GM20000 (cell line): Measurements from ENCODE around the gene GTF3C5.
"Not testable (repeated sequence)": the region's sequence is repeated elsewhere in the genome, so short reads cannot be mapped to it uniquely, and the experiment has no call there.

ENCODE experiments used
- DNase-seq: peaks from one replicate; pipeline ENCODE4 v3.0.0; 2012; ENCODE audit warnings: low spot score
- TF ChIP-seq, protein P1 (sequence below): IDR thresholded peaks from 2 replicates; pipeline ENCODE4 v1.5.1; 2012; ENCODE audit warnings: mild to moderate bottlenecking, control low read depth; ENCODE audit errors: extremely low read depth, missing control alignments

The GTF3C5 gene

DNA sequence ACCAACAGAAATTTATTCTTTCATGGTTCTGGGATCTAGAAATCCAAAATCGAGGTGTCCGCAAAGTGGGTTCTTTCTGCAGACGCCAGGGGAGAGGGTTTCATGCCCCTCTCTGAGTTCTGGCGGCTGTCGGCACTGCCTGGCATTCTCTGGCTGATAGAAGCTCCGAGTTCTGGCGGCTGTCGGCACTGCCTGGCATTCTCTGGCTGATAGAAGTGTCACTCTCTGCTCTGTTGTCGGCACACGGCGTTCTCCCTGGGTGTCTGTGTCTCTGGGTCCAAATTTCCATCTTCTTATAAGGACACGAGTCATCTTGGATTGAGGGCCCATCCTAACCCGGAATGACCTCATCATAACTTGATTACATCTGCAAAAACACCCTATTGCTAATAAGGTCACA is 44.7 kb upstream of the GTF3C5 start:
- TF ChIP-seq, protein P1, sequence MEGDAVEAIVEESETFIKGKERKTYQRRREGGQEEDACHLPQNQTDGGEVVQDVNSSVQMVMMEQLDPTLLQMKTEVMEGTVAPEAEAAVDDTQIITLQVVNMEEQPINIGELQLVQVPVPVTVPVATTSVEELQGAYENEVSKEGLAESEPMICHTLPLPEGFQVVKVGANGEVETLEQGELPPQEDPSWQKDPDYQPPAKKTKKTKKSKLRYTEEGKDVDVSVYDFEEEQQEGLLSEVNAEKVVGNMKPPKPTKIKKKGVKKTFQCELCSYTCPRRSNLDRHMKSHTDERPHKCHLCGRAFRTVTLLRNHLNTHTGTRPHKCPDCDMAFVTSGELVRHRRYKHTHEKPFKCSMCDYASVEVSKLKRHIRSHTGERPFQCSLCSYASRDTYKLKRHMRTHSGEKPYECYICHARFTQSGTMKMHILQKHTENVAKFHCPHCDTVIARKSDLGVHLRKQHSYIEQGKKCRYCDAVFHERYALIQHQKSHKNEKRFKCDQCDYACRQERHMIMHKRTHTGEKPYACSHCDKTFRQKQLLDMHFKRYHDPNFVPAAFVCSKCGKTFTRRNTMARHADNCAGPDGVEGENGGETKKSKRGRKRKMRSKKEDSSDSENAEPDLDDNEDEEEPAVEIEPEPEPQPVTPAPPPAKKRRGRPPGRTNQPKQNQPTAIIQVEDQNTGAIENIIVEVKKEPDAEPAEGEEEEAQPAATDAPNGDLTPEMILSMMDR, result no peak
- DNase-seq, result no peak

DNA sequence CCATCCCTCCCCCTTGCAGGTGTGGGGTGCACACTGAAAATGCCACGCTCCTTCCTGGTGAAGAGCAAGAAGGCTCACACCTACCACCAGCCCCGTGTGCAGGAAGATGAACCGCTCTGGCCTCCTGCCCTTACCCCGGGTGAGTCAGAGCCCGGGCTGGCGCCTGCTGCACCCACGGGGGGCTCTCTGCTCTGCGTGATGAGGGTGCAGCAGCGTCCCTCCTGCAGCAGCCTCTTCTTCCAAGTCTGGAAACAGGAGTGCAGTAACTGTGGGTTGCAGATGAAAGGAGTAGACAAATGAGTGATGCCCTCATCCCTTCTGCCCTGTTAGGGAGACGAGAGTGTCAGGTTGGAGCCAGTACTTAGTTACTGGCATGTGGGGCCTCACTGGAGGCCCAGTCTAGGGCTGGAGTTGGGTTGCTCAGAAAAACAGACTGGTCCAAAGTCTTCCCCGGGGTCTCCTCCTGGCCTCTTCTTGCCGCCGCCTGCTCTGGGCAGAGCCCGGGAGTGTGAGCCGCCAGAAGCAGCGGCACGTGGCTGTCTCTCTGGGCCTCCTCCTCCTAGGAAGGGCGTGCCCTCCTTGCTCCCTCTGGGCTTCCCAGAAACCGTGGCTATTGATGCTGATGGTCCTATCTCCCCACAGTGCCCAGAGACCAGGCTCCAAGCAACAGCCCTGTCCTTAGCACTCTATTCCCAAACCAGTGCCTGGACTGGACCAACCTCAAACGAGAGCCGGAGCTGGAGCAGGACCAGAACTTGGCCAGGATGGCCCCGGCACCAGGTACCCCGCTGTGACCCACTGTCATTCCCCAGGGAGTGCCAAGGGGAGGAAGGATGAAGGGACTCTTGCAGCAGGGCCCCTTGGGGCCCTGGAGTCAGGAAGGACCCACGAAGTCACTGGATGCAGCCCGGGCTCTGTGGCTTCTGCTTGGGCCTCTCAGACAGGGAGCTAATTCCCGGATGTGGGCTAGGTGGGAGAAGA is 43.9 kb upstream of the GTF3C5 start:
- TF ChIP-seq, protein P1, result no peak
- no peak for DNase-seq

DNA sequence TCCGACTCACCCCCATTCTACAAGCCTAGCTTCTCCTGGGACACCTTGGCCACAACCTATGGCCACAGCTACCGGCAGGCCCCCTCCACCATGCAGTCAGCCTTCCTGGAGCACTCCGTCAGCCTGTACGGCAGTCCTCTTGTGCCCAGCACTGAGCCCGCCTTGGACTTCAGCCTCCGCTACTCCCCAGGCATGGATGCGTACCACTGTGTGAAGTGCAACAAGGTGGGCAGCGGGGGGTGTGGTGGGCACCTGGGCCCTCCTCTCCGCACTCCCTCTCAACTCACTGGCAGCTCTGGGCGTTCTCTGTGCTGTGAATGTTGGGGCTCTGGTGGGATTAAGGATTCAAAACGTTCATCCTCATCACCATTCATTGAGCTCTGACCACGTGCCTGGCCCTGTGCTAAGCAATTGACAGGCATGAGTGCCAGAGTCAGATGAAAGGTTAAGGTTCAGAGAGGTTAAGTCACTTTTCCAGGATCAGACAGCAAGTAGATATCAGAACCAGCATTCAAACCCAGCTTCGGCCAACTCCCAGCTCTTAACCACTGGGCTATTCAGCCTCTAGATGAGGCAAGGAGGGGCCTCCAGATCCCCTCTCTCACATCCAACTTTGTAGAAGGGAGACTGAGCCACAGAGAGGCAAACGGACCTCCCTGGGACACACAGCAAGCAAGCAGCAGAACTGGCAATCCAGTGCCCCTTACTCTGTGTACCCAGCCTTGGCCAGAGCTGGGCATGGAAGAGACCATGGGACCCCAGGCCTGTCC is 42.4 kb upstream of the GTF3C5 start:
- DNase-seq, result no peak
- TF ChIP-seq, protein P1, result no peak

DNA sequence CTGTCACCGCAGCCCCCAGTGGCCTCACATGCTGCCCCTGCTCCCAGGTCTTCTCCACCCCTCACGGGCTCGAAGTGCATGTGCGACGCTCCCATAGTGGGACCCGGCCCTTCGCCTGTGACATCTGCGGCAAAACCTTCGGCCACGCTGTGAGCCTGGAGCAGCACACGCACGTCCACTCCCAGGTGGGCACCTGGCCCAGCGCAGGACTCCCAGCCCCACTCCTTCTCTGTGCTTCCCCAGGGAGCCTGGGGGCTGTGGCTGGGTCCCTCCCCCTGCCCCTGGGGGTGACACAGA is 41.8 kb upstream of the GTF3C5 start:
- TF ChIP-seq, protein P1, result no peak
- DNase-seq, result no peak

DNA sequence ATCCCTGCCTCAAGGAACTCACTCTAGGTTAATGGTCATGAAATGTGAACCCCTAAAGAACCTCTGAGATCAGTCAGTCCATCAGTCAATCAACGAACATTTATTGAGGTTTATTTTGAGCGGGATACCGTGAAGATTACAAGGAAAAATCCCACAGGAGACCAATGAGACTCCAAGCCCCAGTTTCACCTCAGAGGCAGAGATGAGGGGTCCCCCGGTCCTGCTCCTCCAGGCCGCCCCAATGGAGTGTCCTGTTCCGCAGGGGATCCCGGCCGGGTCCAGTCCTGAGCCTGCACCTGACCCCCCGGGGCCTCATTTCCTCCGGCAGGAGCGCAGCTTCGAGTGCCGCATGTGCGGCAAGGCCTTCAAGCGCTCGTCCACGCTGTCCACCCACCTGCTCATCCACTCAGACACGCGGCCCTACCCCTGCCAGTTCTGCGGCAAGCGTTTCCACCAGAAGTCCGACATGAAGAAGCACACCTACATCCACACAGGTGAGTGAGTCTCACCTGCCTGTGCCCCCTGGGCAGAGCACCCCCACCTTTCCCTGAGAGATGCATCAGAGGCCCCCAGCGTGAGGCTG is 41.3 kb upstream of the GTF3C5 start:
- TF ChIP-seq, protein P1, result no peak
- no peak for DNase-seq

DNA sequence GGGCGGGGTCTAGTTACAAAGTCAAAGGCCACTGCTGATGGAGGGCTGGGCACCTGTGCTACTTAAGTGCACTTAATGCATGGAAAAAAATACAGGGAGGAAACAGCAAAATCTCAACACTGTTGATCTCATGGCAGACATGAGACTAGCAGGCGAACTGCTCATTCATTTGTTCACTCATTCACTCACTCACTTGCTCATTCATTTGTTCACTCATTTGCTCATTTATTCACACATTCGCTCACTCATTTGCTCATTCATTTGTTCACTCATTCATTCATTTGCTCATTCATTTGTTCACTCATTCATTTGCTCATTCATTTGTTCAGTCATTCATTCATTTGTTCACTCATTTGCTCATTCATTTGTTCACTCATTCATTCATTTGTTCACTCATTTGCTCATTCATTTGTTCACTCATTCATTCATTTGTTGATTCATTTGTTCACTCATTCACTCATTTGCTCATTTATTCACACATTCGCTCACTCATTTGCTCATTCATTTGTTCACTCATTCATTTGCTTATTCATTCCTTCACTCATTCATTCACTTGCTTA is 40.7 kb upstream of the GTF3C5 start:
- DNase-seq, result not testable (repeated sequence)

DNA sequence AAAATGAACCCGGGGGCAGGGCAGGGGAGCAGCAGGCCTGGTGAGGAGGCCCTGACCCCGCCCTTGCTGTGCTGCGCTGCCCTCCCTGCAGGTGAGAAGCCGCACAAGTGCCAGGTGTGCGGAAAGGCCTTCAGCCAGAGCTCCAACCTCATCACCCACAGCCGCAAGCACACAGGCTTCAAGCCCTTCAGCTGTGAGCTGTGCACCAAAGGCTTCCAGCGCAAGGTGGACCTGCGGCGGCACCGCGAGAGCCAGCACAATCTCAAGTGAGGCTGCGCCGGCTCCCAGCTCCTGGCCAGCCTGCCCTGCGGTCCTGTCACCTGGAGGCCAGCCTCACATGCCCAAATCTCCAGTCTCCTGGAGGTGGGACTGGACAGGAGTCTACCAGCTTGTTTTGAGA is 40.0 kb upstream of the GTF3C5 start:
- TF ChIP-seq, protein P1, result no peak
- no peak for DNase-seq
